GM12878 (cell line): ENCODE data around the gene ZYX. TPM values are rescaled to one million over a fixed set of nuclear protein-coding genes. Genes with fewer than 3 reads are reported as not detected.

Experiments
- ATAC-seq: fragments of 200-7000 bp; cut with Tn5 transposase; 3 replicates; pipeline ENCODE4 v1.9.1; 2020; ENCODE audit warnings: mild to moderate bottlenecking, moderate library complexity
- BruUV-seq: library from RNA; stranded (reverse); fragments of 400-500 nt; replicated peaks from 2 replicates; lab custom pipeline; 2021; lab: Mats Ljungman, UMichigan
- CTCF ChIA-PET: fragments of 300-600 bp; sonication (Branson Sonifier 250); formaldehyde crosslinking; extraction: SDS; loops from one replicate; lab custom pipeline; 2021; ENCODE audit warnings: inconsistent platforms; lab: Yijun Ruan, JAX
- POLR2A ChIA-PET: fragments of 350-600 bp; formaldehyde crosslinking; extraction: SDS; loops from one replicate; lab custom pipeline; 2021; ENCODE audit warnings: inconsistent platforms; lab: Charles Lee
- RAD21 ChIA-PET: fragments of 300-600 bp; sonication (Branson Sonifier 250); formaldehyde crosslinking; loops from one replicate; lab custom pipeline; 2023; ENCODE audit warnings: antibody characterized with exemption; ENCODE audit not compliant: unreplicated experiment; lab: Charles Lee
- SMC1A ChIA-PET: fragments of 300-600 bp; sonication (Branson Sonifier 250); formaldehyde crosslinking; loops from one replicate; lab custom pipeline; 2023; ENCODE audit not compliant: unreplicated experiment, uncharacterized antibody; lab: Charles Lee
- DNase-seq: peaks from one replicate; pipeline ENCODE4 v3.0.0-alpha.2; 2011; ENCODE audit warnings: low read depth, low spot score
- FAIRE-seq: peaks from 3 replicates; lab custom pipeline; 2011; peaks lifted over from hg19 to GRCh38; lab: Jason Lieb, UNC
- H2AFZ ChIP-seq: 2 replicates; pipeline ENCODE4 v1.6.0; 2011; ENCODE audit warnings: low read depth, low read length, control low read depth; ENCODE audit not compliant: control insufficient read depth
- H3K27ac ChIP-seq: 2 replicates; pipeline ENCODE4 v1.5.1; 2011; ENCODE audit warnings: control low read depth; ENCODE audit not compliant: control insufficient read depth, insufficient read depth
- H3K27me3 ChIP-seq, 2 experiments: replicated peaks in 1 of 2; 2 replicates each; pipeline versions ENCODE4 v1.6.0 to v1.6.1; 2011; ENCODE audit warnings: low read length in 1 of 2; ENCODE audit not compliant: control insufficient read depth in 2 of 2, insufficient read depth in 2 of 2
- H3K36me3 ChIP-seq, 2 experiments: 2 replicates each; pipeline ENCODE4 v1.5.1; 2011; ENCODE audit warnings: low read length in 1 of 2; ENCODE audit not compliant: control insufficient read depth in 2 of 2, insufficient read depth in 2 of 2
- H3K4me1 ChIP-seq: 2 replicates; pipeline ENCODE4 v1.6.1; 2011; ENCODE audit warnings: mild to moderate bottlenecking, low read length, moderate library complexity, mixed read lengths; ENCODE audit not compliant: control insufficient read depth, insufficient read depth
- H3K4me2 ChIP-seq: 2 replicates; pipeline ENCODE4 v1.6.0; 2011; ENCODE audit warnings: control low read depth; ENCODE audit not compliant: control insufficient read depth, insufficient read depth
- H3K4me3 ChIP-seq: fragments of 200-600 bp; sonication (generic); 2 replicates; pipeline ENCODE4 v1.5.1; 2016
- H3K79me2 ChIP-seq: 2 replicates; pipeline ENCODE4 v1.6.0; 2011; ENCODE audit warnings: low read length; ENCODE audit not compliant: control insufficient read depth, insufficient read depth
- H3K9ac ChIP-seq: 2 replicates; pipeline ENCODE4 v1.8.0; 2011; ENCODE audit warnings: low read length, control low read depth, mixed read lengths; ENCODE audit not compliant: control insufficient read depth, insufficient read depth
- H3K9me3 ChIP-seq: replicated peaks from 3 replicates; pipeline ENCODE4 v1.5.1; 2011; ENCODE audit warnings: mild to moderate bottlenecking, low read length; ENCODE audit not compliant: control insufficient read depth, insufficient read depth
- H4K20me1 ChIP-seq: 2 replicates; pipeline ENCODE4 v1.6.0; 2011; ENCODE audit not compliant: control insufficient read depth, insufficient read depth
- BMI1 ChIP-seq: fragments of 450-650 bp; IDR thresholded peaks from 2 replicates; pipeline ENCODE4 v1.6.1; 2016; ENCODE audit warnings: mild to moderate bottlenecking, moderate library complexity, borderline replicate concordance
- CBFB ChIP-seq: IDR thresholded peaks from 2 replicates; pipeline ENCODE4 v1.6.1; 2016; ENCODE audit warnings: antibody characterized with exemption, low read depth
- CHD4 ChIP-seq: fragments of 200-600 bp; sonication (generic); IDR thresholded peaks from 2 replicates; pipeline ENCODE4 v1.6.1; 2016; ENCODE audit warnings: mild to moderate bottlenecking
- EED ChIP-seq: sonication (generic); IDR thresholded peaks from 2 replicates; pipeline ENCODE4 v1.6.1; 2016; ENCODE audit warnings: antibody characterized with exemption, low read depth
- KLF5 ChIP-seq: fragments of 450-650 bp; IDR thresholded peaks from 2 replicates; pipeline ENCODE4 v1.6.1; 2014; ENCODE audit warnings: mild to moderate bottlenecking; ENCODE audit not compliant: partially characterized antibody
- NFYB ChIP-seq: IDR thresholded peaks from 2 replicates; pipeline ENCODE4 v1.6.1; 2011; ENCODE audit warnings: low read depth, mild to moderate bottlenecking, low read length, improper control_type of control experiment, moderate library complexity; ENCODE audit not compliant: insufficient read depth
- SMARCA5 ChIP-seq: fragments of 450-650 bp; IDR thresholded peaks from 2 replicates; pipeline ENCODE4 v1.6.1; 2017; ENCODE audit warnings: mild to moderate bottlenecking
- SRF ChIP-seq, 2 experiments: IDR thresholded peaks; 2 replicates each; pipeline ENCODE4 v1.6.1; 2011; ENCODE audit warnings: low read depth in 2 of 2, low read length in 2 of 2, mild to moderate bottlenecking in 1 of 2, moderate library complexity in 1 of 2
- TAF1 ChIP-seq: IDR thresholded peaks from 2 replicates; pipeline ENCODE4 v1.6.1; 2011; ENCODE audit warnings: mild to moderate bottlenecking, low read depth, low read length, borderline replicate concordance
- ZNF217 ChIP-seq: fragments of 450-650 bp; IDR thresholded peaks from 2 replicates; pipeline ENCODE4 v1.6.1; 2017; ENCODE audit warnings: antibody characterized with exemption, mild to moderate bottlenecking
- ZNF384 ChIP-seq: IDR thresholded peaks from 2 replicates; pipeline ENCODE4 v1.6.1; 2012; ENCODE audit warnings: low read depth, mild to moderate bottlenecking, low read length, improper control_type of control experiment, borderline replicate concordance
- ZZZ3 ChIP-seq: IDR thresholded peaks from 2 replicates; pipeline ENCODE4 v1.6.1; 2011; ENCODE audit warnings: low read depth; ENCODE audit not compliant: control insufficient read depth, insufficient read length
- WGBS: methylation state at CpG from one replicate; pipeline ENCODE4 v1.1.6; 2016; ENCODE audit warnings: low lambda C conversion rate; ENCODE audit not compliant: insufficient replicate concordance, insufficient coverage; ENCODE audit errors: missing lambda C conversion rate; 5-methylcytosine and 5-hydroxymethylcytosine counted together
- in situ Hi-C: fragments of 300-500 bp; cut with MboI; formaldehyde crosslinking; loops from 9 replicates; pipeline ENCODE4 v1.14.3; 2018; ENCODE audit warnings: mixed read lengths
- intact Hi-C: fragments of 100-400 bp; cut with micrococcal nuclease; formaldehyde crosslinking; loops from one replicate; pipeline ENCODE4 v1.14.2; 2022; ENCODE audit not compliant: unreplicated experiment
- polyA plus RNA-seq, 11 experiments: library from polyadenylated mRNA; depleted of rRNA in 4 of 11; unstranded in 6 of 11; stranded (reverse) in 5 of 11; fragments of >200 nt; fragmentation: Nextera tagmentation in 4 of 11; fragmentation: Illumina TruSeq in 1 of 11; extraction: Ambion mirVana in 4 of 11; extraction: Trizol in 1 of 11; gene quantifications; 1 replicate in 1 of 11; 2 replicates in 10 of 11; pipeline versions ENCODE4 v1.2.1 to v1.2.3, GENCODE V29; 2011 to 2016; ENCODE audit warnings: inconsistent platforms in 2 of 11, missing spikeins in 2 of 11, low read depth in 1 of 11
- total RNA-seq, 4 experiments: library from RNA; depleted of rRNA in 3 of 4; stranded (reverse); fragments of >200 nt in 3 of 4; fragmentation: Illumina TruSeq in 1 of 4; extraction: Trizol in 1 of 4; gene quantifications; 2 replicates each; pipeline versions ENCODE4 v1.2.1 to v1.2.3, GENCODE V29; 2013 to 2021

The ZYX gene
- total and polyA plus RNA-seq, 10 of the 15 experiments (the other 5 are each of a cell fraction or from before 2014, with no cell fraction given), result 2.1 to 100 (median 27.6) TPM

GRCh38 chr7:143388051-143388450, 6.9 kb downstream of the ZYX start:
- H3K4me2 ChIP-seq, result no peak overlapping the region
- in situ Hi-C loops, result no loop called here
- H3K27me3 ChIP-seq, result no peaks in the 10 kb centered on the region
- no peak for ATAC-seq
- no peaks in the 10 kb centered on the region for H3K9me3 ChIP-seq
- POLR2A ChIA-PET, result no interaction called here
- H3K79me2 ChIP-seq, result peaks cover 22% of the 10 kb centered on the region
- WGBS, result 75% methylated on average over 9 of the region's 10 CpGs
- H3K4me3 ChIP-seq, result no peak overlapping the region
- no peak overlapping the region for H3K9ac ChIP-seq
- TF ChIP-seq SMARCA5 (no peak), CBFB (no peak)
- TF ChIP-seq, all 136 proteins: peak for 0
- CTCF ChIA-PET, result interaction anchor here (1.1 kb wide), 1 partner anchor 740 kb away, joined by 3 read pairs; no protein-coding TSS in a partner anchor
- H3K27ac ChIP-seq, result no peak overlapping the region
- DNase-seq (no peak), FAIRE-seq (no peak)
- no TSS peak for BruUV-seq
- no peaks in the 10 kb centered on the region; the same call in 1 of the 2 replicates for H4K20me1 ChIP-seq
- H3K4me1 ChIP-seq, result peaks cover 10% of the 10 kb centered on the region
- no peak overlapping the region for H2AFZ ChIP-seq
- RAD21 ChIA-PET, result no interaction called here
- SMC1A ChIA-PET, result no interaction called here
- intact Hi-C loops, result no loop called here
- peaks cover 7 to 33% of the 10 kb centered on the region in 2 experiments; a peak in 3 of 4 replicates for H3K36me3 ChIP-seq

- Histone ChIP-seq H3K36me3 (peaks cover 7 to 33% of the 10 kb centered on the region in 2 experiments; a peak in 3 of 4 replicates), H4K20me1 (no peaks in the 10 kb centered on the region; the same call in 1 of the 2 replicates), H3K27ac (no peak overlapping the region), H2AFZ (no peak overlapping the region), H3K9ac (no peak overlapping the region), H3K79me2 (peaks cover 19% of the 10 kb centered on the region), H3K4me3 (no peak overlapping the region), H3K4me1 (peaks cover 10% of the 10 kb centered on the region), H3K9me3 (no peaks in the 10 kb centered on the region), H3K27me3 (no peaks in the 10 kb centered on the region), H3K4me2 (no peak overlapping the region)
- DNase-seq (no peak), FAIRE-seq (no peak), ATAC-seq (no peak)
- ChIA-PET POLR2A (no interaction called here), SMC1A (no interaction called here), RAD21 (no interaction called here), CTCF (interaction anchor here (1.1 kb wide), 1 partner anchor 739 kb away, joined by 3 read pairs; no protein-coding TSS in a partner anchor)
- no TSS peak for BruUV-seq
- intact Hi-C loops (no loop called here), in situ Hi-C loops (no loop called here)
- 93% methylated on average over 28 of the region's 28 CpGs for WGBS
- TF ChIP-seq KLF5 (no peak), EED (no peak), NFYB (no peak), ZZZ3 (no peak), BMI1 (no peak), ZNF384 (no peak), SRF (IDR thresholded peaks at IDR 0.05; ENCODE audit: low read depth in 2 of 2, low read length in 2 of 2) (no peak), ZNF217 (no peak), CHD4 (no peak), TAF1 (no peak)
Observed at GRCh38 chr7:143388491-143389101, 7.5 kb downstream of the ZYX start.
